Regular cardiac myocyte (primary cell): ENCODE data around the gene RBBP7. TPM values are rescaled to one million over a fixed set of nuclear protein-coding genes. Genes with fewer than 3 reads are reported as not detected.

Source experiments
- total RNA-seq: library from RNA; depleted of rRNA; stranded (reverse); fragments of >200 nt; gene quantifications from 2 replicates; pipeline ENCODE4 v1.2.3, GENCODE V29; 2014

RBBP7 gene
- total RNA-seq: 61.2 and 147 TPM in 2 replicates

DNA sequence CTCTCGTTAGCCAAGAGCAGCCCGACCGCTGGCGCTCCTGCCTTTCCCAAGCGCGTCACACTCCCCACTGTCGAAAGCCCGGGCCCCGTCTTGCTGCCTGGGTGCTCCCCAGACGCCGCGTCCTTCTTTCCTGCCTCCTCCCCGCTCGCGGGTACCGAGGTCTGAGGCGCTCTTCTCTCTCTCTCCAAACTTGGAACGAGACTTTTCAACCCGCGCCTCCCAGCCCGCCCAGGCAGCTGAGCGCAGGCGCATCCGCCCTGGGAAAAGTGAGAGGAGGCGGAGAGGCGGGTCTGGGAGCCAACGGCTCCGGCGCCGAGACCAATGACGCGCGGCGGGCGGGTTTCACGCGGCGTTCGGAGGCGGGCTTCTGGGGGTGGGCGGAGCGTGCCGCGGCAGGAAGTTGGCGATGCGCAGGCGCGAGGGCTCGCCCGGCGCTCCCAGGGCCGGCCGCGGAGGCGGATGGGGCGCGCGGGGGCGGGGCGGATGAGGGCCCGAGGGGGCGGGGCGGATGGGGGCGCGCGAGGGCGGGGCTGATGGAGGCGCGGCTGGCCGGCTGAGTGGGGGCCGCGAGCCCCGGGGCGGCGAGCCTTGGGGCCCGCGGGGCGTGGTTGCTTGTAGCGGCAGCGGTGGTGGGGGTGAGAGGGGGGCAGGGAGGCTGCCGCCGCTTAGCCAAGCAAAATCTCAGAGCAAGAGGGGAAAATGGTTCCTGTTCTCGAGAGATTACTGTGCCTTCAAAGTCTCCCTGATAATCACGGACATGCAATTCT is at the start of gene RBBP7:
Gene RBBP7, minus strand, starts transcription at position 268 of the 767 bp plus-strand sequence. CDS start 309 bp downstream, outside the sequence.

Other genes starting within 250 kb of the RBBP7 start
- gene S100G, start 220.2 kb downstream of the RBBP7 start, total RNA-seq: not detected in 2 replicates
- gene CTPS2, start 157.7 kb downstream of the RBBP7 start, total RNA-seq: 9.0 and 10.7 TPM in 2 replicates
- gene SYAP1, start 150.8 kb downstream of the RBBP7 start, total RNA-seq: 41.0 and 53.8 TPM in 2 replicates
- gene TXLNG, start 83.9 kb downstream of the RBBP7 start, total RNA-seq: 6.3 and 8.5 TPM in 2 replicates
- 0.38 and 0.85 TPM in 2 replicates for gene REPS2, start 76.3 kb upstream of the RBBP7 start, total RNA-seq